ENCODE data around the gene TCTN3.

DNA sequence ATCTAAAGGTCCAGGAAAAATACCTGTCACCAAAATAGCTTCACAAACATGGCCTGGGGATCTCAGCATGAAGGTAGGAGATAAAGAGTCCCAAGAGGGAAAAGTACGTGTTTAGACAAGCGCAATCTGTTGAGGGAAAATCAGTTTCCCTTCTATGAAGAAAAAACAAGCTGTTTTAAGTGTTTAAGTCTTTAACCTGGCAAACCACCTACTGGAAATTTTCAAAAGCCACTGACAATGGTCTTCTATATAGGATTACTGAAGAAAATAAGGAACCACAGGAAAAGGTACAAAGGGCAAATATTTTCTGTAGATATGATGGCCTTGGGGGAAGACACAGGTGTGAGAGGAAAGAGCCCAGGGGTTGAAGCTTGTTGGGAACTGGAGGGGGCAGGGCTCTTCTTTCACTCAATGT is 58.4 kb downstream of the TCTN3 start:
- TF ChIP-seq, protein P1, sequence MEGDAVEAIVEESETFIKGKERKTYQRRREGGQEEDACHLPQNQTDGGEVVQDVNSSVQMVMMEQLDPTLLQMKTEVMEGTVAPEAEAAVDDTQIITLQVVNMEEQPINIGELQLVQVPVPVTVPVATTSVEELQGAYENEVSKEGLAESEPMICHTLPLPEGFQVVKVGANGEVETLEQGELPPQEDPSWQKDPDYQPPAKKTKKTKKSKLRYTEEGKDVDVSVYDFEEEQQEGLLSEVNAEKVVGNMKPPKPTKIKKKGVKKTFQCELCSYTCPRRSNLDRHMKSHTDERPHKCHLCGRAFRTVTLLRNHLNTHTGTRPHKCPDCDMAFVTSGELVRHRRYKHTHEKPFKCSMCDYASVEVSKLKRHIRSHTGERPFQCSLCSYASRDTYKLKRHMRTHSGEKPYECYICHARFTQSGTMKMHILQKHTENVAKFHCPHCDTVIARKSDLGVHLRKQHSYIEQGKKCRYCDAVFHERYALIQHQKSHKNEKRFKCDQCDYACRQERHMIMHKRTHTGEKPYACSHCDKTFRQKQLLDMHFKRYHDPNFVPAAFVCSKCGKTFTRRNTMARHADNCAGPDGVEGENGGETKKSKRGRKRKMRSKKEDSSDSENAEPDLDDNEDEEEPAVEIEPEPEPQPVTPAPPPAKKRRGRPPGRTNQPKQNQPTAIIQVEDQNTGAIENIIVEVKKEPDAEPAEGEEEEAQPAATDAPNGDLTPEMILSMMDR (IDR thresholded peaks at IDR 0.05) = no peak
- no peak for TF ChIP-seq POLR2AphosphoS5 (IDR thresholded peaks at IDR 0.05)

Data from gastroesophageal sphincter (tissue), 3 donors.